ENCODE data around the gene PRIM1.
"Not testable (repeated sequence)": the region's sequence is repeated elsewhere in the genome, so short reads cannot be mapped to it uniquely, and the experiment has no call there.

The PRIM1 gene

GRCh38 chr12:56759263-56759908 is 7.3 kb upstream of the PRIM1 start:
- ATAC-seq, result no peak

- no peak for ATAC-seq
These were observed 6.7 kb upstream of the PRIM1 start for GRCh38 chr12:56758728-56759262.

DNA sequence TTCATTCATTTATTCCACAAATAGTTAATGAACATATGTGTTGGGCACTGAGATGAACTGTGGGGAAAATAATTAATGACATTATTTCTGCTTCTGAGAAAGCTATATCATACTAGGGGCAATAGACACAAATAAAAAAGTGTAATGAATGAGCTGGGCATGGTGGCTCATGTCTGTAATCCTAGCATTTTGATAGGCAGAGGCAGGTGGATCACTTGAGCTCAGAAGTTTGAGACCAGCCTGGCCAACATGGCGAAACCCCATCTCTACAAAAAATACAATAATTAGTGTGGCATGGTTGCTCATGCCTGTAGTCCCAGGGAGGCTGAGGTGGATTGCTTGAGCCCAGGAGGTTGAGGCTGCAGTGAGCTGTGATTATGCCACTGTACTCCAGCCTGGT is 5.8 kb upstream of the PRIM1 start:
- not testable (repeated sequence) for ATAC-seq

GRCh38 chr12:56753566-56753965 is 1.4 kb upstream of the PRIM1 start:
- no peak for ATAC-seq

- not testable (repeated sequence) for ATAC-seq
These were observed 1.5 kb downstream of the PRIM1 start for GRCh38 chr12:56750596-56750995.

- ATAC-seq, result no peak
These were observed 2.3 kb downstream of the PRIM1 start for GRCh38 chr12:56749853-56750252.

GRCh38 chr12:56749359-56749758 is 2.8 kb downstream of the PRIM1 start:
- ATAC-seq, result no peak

- no peak for ATAC-seq
These were observed 23.8 kb downstream of the PRIM1 start for GRCh38 chr12:56728139-56728861.

GRCh38 chr12:56726196-56726675 is 25.9 kb downstream of the PRIM1 start:
- not testable (repeated sequence) for ATAC-seq

DNA sequence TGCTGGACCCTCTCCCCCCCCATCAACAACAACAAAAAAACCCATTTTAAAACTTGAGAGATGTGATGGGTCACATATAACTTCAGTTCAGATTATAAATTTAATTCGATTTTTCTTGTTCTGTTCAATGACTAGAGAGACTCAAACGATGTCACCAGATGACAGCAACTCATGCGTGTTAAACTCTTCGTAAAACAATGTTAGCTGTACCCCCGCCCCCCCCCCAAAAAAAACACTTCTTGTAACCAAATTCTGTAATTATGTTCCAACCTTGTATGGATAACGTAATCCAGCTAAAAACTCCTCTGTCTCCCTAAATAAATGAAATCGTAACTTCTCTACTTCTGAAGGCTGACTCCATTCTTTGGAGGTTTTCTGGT is 26.4 kb downstream of the PRIM1 start:
- ATAC-seq, result no peak

- ATAC-seq, result peak; percentile 95 to 96
These were observed 27.0 kb downstream of the PRIM1 start, which contains the start of gene NACA for GRCh38 chr12:56724972-56725722. Gene NACA (minus strand): TSS chr12:56725299. CDS start chr12:56724521, 778 bp downstream.

- no peak for ATAC-seq
These were observed 27.5 kb downstream of the PRIM1 start for GRCh38 chr12:56724701-56724971.

GRCh38 chr12:56723889-56724700 is 28.0 kb downstream of the PRIM1 start:
- ATAC-seq, result no peak

DNA sequence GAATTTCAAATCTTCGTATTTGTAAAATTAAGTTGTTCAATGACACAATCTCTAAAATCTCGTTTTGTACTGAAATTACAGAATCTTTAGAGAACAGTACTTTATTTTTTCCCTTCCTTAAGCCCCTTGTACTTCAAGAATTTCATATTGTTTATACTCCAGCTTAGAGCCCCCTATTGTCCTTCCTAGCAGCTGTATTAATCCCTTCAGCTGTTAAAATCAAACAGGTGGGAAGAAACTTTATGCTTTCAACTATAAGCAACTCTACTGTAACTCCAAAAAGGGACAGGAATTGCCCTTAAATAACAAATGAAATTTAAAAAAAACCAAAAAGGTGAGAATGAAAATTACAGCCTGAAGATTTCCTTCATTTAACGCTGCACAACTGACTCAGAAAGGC is 28.8 kb downstream of the PRIM1 start:
- ATAC-seq, result no peak

DNA sequence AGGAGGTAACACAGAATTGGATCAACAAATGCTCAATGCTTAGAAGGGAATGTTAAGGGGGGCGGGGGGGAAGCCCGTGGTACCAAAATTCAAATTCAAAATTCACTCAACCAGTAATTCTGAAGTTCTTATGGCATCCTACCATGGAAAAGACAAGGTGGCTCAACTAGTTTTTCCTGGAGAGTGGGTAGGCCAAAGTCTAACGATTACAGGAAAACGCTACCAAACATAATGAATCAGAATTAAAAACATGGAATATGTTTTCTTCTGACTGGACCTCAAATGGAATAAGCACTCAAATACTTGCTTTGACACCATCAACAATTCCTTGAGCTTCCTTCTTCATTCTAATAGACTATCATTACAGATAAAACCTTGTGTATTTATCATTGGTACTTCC is 29.3 kb downstream of the PRIM1 start:
- ATAC-seq, result no peak

GRCh38 chr12:56721721-56722120 is 30.4 kb downstream of the PRIM1 start:
- no peak for ATAC-seq

DNA sequence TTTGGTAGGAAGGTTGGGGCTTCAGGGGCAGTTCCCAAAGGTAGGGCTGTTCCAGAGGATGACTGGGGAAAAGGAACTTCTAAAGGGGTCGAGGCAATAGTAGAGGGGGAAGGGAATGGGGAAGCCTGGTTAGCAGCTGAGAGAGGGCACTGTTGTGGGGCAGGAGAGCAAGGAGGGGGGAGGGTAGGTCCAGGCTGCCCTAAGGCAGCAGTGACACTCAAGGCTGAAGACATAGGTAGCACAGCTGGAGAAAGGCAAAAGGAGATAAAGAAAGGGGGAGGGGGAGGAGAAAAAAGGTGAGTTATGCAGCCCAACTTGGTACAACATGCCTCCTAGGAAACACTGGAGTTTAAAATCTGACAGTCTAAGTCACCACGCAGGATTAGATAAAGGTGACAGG is 30.9 kb downstream of the PRIM1 start:
- ATAC-seq, result no peak

- ATAC-seq, result no peak
These were observed 31.4 kb downstream of the PRIM1 start for GRCh38 chr12:56720731-56721151.

DNA sequence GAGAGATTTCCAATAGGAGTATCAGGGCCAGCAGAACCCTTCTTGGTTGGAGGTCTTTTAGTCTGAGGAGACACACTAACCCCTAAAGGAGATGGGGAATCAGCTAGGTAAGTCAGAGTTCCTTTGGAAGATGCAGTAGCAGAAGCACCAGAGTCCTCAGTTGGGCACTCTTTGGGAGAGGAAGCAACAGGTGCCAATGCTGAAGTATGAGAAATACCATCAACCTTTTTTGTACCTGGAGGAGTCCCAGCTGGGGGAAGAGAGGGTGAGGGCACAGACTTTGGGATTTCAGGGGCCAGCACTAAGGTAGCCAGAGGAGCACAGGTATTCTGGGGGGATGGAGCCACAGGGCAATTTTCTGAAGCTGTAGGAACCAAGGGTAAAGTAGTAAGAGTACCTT is 33.1 kb downstream of the PRIM1 start:
- ATAC-seq, result no peak

- ATAC-seq, result no peak
These were observed 33.5 kb downstream of the PRIM1 start for GRCh38 chr12:56718636-56719035.

GRCh38 chr12:56718149-56718548 is 34.0 kb downstream of the PRIM1 start:
- ATAC-seq, result no peak

Data from activated CD4-positive, CD25-positive, alpha-beta regulatory T cell treated with anti-CD3 and anti-CD28 coated beads, Interleukin-2, amount 50 U/mL, for 24 hours (primary cell).